ENCODE measurements around the gene FOSL1.

Gene FOSL1

DNA sequence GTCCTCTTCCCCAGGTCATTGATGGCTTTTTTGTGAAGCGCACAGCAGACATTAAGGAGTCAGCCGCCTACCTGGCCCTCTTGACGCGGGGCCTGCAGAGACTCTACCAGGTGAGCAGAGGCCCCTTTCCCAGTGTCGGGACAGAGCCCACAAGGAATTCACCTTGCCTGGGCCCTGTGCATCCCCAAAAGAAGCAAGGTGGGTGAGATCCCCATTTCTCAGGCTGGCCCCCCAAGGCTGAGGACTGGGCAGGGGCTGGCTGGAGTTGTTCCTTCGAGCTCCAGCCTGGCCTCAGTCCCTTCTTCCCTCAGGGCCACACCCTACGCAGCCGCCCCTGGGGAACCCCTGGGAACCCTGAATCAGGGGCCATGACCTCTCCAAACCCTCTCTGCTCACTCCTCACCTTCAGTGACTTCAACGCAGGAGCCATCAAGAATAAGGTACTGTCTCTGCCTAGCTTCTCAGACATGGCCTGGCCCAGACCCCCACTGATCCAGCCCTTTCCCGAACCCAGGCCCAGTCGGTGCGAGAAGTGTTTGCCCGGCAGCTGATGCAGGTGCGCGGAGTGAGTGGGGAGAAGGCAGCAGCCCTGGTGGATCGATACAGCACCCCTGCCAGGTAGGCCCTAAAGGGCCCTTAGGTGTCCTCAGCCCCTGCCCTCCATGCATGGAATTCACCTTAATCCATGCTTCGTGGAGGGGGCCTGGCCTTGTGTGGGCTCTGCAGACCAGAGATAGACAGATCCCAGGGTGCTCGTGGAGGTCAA is 35.3 kb downstream of the FOSL1 start:
- DNase-seq (ENCODE audit: low read depth in 2 of 2, low spot score in 1 of 2): no peak

DNA sequence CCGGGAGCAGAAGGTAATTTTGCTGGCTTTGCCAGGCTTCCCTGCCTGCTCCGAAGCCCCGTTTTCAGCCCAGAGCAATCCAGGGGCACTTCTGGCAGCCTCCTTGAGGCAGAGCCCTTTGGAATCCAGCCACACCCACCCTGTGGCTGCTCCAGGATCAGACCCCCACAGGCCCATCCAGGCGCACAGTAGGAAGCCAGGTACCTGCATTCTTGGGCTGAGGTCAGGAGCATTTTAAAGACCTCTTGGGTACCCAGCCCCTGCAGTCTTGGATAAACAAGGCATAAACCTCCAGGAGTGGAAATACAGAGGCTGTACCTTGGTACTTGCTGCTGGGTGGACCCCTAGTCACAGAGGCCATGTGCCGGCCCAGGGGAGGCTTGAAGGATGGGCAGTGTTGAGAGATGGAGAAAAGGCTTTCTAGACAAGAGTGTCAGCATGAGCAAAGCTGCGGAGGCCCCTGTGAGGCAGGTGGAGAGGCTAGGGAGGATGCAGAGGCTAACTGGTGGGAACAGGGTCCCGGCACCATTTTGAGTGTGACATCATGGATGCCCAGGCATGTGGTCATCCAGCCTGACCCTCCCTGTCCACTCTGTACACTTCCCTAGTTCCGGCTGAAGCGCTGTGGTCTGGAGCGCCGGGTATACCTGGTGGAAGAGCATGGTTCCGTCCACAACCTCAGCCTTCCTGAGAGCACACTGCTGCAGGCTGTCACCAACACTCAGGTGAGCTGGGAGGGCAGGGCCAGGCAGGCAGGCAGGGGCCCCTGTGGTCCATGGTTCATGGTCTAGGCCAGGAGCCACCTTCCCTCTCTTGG is 36.1 kb downstream of the FOSL1 start:
- DNase-seq (ENCODE audit: low read depth in 2 of 2, low spot score in 1 of 2): no peak

- DNase-seq (ENCODE audit: low read depth in 2 of 2, low spot score in 1 of 2): no peak
Measured at GRCh38 chr11:65862941-65863888, 37.0 kb downstream of the FOSL1 start.

- no peak for DNase-seq (ENCODE audit: low read depth in 2 of 2, low spot score in 1 of 2)
Measured at GRCh38 chr11:65862191-65862735, 37.9 kb downstream of the FOSL1 start.

DNA sequence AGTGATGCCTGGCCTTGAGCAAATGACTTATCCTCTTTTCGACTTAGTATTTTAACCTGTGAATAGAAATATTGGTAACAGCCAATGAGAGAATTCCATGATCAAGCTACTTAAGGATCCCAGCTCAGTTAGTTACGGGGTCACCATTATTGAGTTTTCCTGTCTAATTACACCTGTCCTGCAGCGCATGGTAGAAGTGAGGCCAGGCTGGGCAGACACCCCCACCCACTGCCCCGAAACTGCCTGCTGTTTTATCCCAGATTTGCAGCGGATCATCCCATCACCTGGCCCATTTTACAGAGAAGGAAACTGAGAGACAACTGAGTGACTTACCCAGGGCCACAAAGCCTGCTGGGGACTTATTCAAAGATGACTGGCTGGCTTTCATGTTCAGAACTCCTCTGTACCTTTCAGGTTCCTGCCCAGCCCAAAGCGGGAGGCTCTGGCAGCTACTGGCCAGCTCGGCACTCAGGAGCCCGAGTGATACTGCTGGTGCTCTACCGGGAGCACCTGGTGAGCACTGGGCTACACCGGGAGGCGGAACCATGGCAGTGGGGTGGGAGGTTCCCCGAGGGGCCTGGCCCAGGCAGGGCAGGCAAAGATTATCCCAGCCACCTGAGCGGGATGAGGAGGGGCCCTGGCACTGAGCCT is 38.5 kb downstream of the FOSL1 start:
- DNase-seq (ENCODE audit: low read depth in 2 of 2, low spot score in 1 of 2): no peak

DNA sequence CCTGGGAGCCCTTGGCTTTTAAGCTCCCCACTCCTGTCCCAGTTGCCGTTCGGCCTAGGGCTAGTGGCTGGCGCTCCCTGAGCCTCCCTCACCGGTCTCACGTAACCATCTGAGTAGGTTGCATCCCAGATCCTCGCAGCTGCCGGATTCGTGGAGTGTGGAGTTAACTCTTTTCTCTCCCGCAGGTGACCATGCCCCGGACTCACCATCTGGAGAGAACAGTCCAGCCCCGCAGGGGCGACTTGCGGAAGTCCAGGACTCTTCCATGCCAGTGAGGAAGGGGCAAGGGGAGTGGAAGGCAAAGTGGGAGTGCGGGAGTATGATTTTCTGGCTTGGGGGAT is 39.1 kb downstream of the FOSL1 start:
- DNase-seq (ENCODE audit: low read depth in 2 of 2, low spot score in 1 of 2): no peak

- peak; percentile 92 to 94 for DNase-seq (ENCODE audit: low read depth in 2 of 2, low spot score in 1 of 2)
Measured at GRCh38 chr11:65860278-65861164, 39.7 kb downstream of the FOSL1 start, which contains the start of gene MUS81. Gene MUS81, plus strand, starts transcription at chr11:65860433. Its CDS starts 321 bp downstream, at chr11:65860754.

DNA sequence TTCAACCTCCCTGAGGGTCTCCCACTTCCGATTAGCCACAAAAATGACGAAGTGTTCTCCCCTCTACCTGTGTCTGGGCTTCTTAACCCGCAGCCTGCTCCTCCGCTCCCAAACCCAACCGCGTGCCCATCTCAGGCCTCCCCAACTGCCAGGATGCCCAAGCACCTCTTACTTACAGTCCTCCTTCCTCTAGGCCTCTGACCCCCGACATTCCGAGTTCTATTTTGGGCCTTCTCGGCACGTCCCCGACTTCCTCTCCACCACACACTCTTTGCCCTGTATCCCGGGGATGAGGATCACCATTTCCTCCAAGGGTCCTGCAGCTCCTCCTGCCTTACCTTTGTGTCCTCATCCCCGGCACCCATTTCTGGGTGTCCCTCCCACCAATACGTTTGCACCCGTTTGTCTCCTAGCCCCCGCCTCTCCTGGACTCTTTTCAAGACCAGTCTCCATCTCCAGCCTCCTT is 40.3 kb downstream of the FOSL1 start:
- no peak for DNase-seq (ENCODE audit: low read depth in 2 of 2, low spot score in 1 of 2)

GRCh38 chr11:65859095-65859811 is 40.9 kb downstream of the FOSL1 start:
- DNase-seq (ENCODE audit: low read depth in 2 of 2, low spot score in 1 of 2): peak; percentile 92 to 99

DNA sequence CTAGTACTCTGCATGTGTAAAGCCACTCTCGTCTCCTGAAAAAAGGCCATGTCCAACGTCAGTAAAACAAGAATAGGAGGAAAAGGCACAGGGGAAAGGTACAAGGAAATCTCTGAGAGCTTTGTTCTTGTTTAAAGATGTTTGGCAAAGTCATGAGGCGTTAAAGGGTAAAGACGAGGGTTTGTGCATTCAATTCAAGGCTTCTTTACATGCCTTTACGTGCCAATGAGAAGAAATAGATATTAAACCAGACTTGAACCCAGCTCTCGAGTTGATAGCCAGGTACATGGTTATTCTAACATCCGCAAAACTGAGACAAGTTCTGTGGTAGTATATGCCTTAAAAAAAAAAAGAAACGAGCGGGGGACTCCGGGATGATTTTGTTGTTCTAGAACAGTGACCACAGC is 41.5 kb downstream of the FOSL1 start:
- DNase-seq (ENCODE audit: low read depth in 2 of 2, low spot score in 1 of 2): no peak

DNA sequence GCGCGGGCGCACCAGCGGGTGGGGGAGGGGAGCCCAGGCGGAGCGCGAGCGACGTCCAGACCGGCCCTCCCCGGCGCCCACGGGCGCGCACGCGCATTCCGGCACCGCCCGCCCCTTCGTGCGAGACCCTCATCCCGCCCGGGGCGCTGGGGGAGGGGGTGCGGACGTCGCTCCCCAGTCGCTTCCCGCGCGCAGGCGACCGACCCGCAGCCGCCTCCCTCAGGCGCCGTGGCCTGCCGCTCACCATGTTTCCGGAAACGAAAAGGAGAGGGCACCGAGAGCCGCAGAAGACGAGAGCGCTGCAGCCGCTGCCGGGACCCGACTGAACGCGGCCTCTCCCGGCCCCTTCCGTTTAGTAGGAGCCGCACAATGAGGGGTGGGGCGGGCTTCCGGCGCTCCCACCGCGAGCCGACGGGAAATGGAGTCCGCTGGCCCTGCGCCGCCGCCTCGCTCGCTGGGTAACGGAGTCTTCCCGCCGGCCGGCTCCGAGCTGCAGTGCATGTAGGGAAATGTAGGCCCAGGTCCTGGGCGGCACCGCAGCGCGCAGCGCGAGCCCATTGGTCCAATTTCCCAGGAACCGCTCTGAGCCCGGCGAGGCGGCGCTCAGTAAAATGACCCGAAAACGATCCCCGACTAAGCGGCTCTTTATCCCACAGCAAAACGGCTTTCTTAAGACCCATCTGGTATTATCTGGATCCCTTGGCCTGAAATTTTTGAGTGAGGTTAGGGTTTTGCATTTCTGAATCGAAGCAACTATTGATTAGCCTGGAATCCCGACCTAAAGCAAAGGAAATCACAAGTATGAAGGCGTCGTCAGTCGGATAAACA is 42.1 kb downstream of the FOSL1 start, which contains the start of gene CFL1:
CFL1 (minus strand) TSS at position 328 of the 828 bp plus-strand sequence; CDS start at position 247, 81 bp downstream.
- peak; percentile 90 to 95 for DNase-seq (ENCODE audit: low read depth in 2 of 2, low spot score in 1 of 2)

GRCh38 chr11:65857500-65857852 is 42.7 kb downstream of the FOSL1 start:
- peak in 1 of 2 donors; percentile 26 for DNase-seq (ENCODE audit: low read depth in 2 of 2, low spot score in 1 of 2)

DNA sequence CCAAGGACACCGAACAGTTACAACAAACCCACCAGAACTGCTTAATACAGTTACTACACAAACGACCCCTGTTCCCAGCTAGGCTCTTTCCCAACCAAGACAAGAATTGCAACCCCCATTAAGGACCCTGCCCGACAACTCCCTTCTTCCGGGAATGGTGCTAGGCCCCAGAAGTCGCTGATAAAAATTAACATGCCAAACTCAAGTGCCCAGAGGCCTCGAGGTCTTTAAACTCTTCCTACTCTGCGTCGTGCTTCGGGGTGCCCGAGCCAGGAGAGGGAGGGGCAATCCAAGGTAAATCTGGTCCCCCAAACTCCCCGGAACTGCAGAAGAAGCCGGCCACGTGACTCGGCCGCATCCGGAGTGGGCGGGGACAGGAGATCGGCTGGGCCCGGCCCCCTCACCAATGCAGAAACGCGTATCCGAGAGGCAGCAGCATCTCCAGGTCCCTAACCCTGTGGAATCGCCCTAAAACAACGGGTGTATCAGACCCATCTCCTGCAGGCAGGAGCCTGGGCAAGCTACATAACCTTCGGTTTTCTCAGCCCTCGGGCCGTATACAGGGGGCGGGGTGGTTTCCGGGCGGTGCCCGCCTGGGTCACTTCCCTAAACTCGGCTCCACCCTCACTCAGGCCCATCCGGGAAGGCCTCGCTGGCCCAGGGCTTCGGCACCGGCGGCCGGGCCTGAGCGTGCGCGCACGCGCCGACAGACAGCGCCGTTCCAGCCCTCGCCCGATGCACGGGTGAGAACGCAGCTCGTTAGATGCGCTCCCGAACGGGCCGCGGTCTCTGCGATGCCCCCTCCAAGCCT is 43.3 kb downstream of the FOSL1 start:
- DNase-seq (ENCODE audit: low read depth in 2 of 2, low spot score in 1 of 2): peak; percentile 65 to 72

DNA sequence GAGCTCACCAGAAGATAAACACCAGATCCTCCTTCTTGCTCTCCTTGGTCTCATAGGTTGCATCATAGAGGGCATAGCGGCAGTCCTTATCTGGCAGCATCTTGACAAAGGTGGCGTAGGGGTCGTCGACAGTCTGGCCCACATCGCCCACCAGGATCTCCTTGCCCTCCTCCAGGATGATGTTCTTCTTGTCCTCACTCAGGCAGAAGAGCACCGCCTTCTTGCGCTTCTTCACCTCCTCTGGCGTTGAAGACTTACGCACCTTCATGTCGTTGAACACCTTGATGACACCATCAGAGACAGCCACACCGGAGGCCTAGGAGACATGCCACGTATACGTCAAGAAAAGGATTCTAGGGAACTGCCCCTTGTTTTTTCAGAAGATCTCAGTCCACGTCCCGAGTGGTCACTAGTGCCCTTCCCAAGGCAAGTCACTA is 44.2 kb downstream of the FOSL1 start:
- no peak for DNase-seq (ENCODE audit: low read depth in 2 of 2, low spot score in 1 of 2)

DNA sequence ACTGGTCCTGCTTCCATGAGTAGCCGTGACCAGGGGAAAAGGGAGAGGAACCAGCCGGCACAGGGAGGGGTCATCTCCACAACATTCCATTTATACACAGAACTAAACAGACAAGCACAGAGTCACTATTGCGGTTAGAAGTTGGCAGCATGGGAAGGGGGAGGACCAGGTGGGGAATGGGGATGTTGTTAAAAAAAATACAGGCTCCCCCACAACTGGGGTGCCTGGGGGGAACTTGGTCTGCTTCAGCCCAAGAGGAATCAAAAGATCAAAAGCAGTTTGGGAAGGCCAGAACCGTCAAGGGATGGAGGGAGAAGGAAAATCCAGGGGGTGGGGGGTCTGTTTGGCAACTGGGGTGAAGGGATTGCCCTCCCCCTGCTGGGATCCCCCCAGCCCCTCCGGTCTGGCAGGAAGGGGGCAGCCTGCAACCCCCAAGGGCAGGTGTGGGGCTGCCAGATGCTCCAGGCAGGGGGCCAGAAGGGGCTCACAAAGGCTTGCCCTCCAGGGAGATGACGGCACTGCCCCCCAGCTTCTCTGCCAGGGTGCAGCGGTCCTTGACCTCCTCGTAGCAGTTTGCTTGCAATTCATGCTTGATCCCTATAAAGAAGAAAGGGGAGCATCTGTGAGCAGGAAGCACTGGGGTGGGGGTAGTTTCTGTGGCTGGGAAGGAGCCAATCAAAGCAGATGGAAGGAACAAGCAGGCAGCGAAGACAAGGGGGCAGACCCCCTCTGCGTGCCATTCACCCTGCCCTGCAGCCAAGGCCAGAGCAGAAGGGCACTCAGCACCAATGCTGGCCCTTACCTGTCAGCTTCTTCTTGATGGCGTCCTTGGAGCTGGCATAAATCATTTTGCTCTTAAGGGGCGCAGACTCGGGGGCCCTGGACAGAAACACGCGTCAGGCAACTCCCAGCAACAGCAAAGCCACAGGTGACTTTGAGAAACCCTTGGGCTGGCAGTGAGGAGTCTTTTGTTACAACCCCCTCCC is 45.0 kb downstream of the FOSL1 start:
- no peak for DNase-seq (ENCODE audit: low read depth in 2 of 2, low spot score in 1 of 2)

GRCh38 chr11:65854161-65854592 is 46.0 kb downstream of the FOSL1 start:
- DNase-seq (ENCODE audit: low read depth in 2 of 2, low spot score in 1 of 2): no peak
